Panc1 (cell line): ENCODE measurements around the gene DCST1. TPM values are rescaled to one million over a fixed set of nuclear protein-coding genes. Genes with fewer than 3 reads are reported as not detected.

Source experiments
- ATAC-seq: fragments of 200-7000 bp; cut with Tn5 transposase; 2 replicates; pipeline ENCODE4 v1.9.1; 2020; ENCODE audit warnings: mild to moderate bottlenecking, moderate library complexity
- BruUV-seq: library from RNA; stranded (reverse); fragments of 400-500 nt; replicated peaks from 2 replicates; lab custom pipeline; 2021; lab: Mats Ljungman, UMichigan
- CTCF ChIA-PET: fragments of 300-600 bp; sonication (Branson Sonifier 250); formaldehyde crosslinking; loops from one replicate; lab custom pipeline; 2022; ENCODE audit warnings: antibody characterized with exemption; lab: Charles Lee
- POLR2A ChIA-PET: fragments of 300-600 bp; sonication (Branson Sonifier 250); formaldehyde crosslinking; loops from one replicate; lab custom pipeline; 2022; ENCODE audit warnings: antibody characterized with exemption; lab: Charles Lee
- DNase-seq: peaks from one replicate; pipeline ENCODE4 v3.0.0-alpha.2; 2010; ENCODE audit warnings: low read depth, low spot score
- H3K27ac ChIP-seq: 2 replicates; pipeline ENCODE4 v1.5.1; 2011; ENCODE audit warnings: mild to moderate bottlenecking, low read length, inconsistent platforms
- H3K27me3 ChIP-seq: fragments of 200-500 bp; sonication (Bioruptor generic); 2 replicates; pipeline ENCODE4 v1.6.0; 2014; ENCODE audit warnings: low read length, inconsistent platforms; ENCODE audit not compliant: control insufficient read depth, insufficient read depth
- H3K36me3 ChIP-seq: fragments of 200-500 bp; sonication (Bioruptor generic); 2 replicates; pipeline ENCODE4 v1.5.1; 2014; ENCODE audit warnings: inconsistent platforms, mild to moderate bottlenecking, low read length, moderate library complexity; ENCODE audit not compliant: control insufficient read depth, insufficient read depth
- H3K4me1 ChIP-seq: 2 replicates; pipeline ENCODE4 v1.5.1; 2011; ENCODE audit warnings: inconsistent platforms, mild to moderate bottlenecking, low read length, moderate library complexity; ENCODE audit not compliant: control insufficient read depth, insufficient read depth
- H3K4me3 ChIP-seq, 2 experiments: 2 replicates each; pipeline ENCODE4 v1.5.1; 2011 to 2012; ENCODE audit warnings: low read depth in 2 of 2, low read length in 2 of 2, mild to moderate bottlenecking in 2 of 2, inconsistent platforms in 1 of 2, moderate library complexity in 1 of 2
- H3K9me3 ChIP-seq: fragments of 200-500 bp; sonication (Bioruptor generic); 2 replicates; pipeline ENCODE4 v1.5.1; 2014; ENCODE audit warnings: low read depth, mild to moderate bottlenecking, inconsistent platforms, low read length, moderate library complexity; ENCODE audit not compliant: control insufficient read depth, insufficient read depth
- POLR2AphosphoS5 ChIP-seq: IDR thresholded peaks from 2 replicates; pipeline ENCODE4 v1.6.1; 2012; ENCODE audit warnings: mild to moderate bottlenecking, low read depth, low read length, moderate library complexity
- SIN3A ChIP-seq: IDR thresholded peaks from 2 replicates; pipeline ENCODE4 v1.6.1; 2012; ENCODE audit warnings: low read depth, mild to moderate bottlenecking, low read length, moderate library complexity, borderline replicate concordance; ENCODE audit not compliant: insufficient read depth
- TCF7L2 ChIP-seq: IDR thresholded peaks from 2 replicates; pipeline ENCODE4 v1.6.1; 2011; ENCODE audit warnings: mild to moderate bottlenecking, low read depth, low read length, inconsistent platforms
- in situ Hi-C: cut with HindIII; loops from 2 replicates; pipeline ENCODE4 v1.10.0; 2016; ENCODE audit warnings: low sequenced_read_pairs, low pct_unique_long_range_greater_than_20kb
- intact Hi-C: fragments of 100-400 bp; cut with micrococcal nuclease; formaldehyde crosslinking; loops from one replicate; pipeline ENCODE4 v1.10.0; 2022; ENCODE audit not compliant: unreplicated experiment
- total RNA-seq: library from RNA; stranded (reverse); gene quantifications from one replicate; pipeline ENCODE4 v1.2.1, GENCODE V29; 2021; ENCODE audit not compliant: unreplicated experiment
- TF ChIP-seq, protein P1 (sequence below), 2 experiments: IDR thresholded peaks; 2 replicates each; pipeline ENCODE4 v1.6.1; 2011 to 2012; ENCODE audit warnings: low read depth in 2 of 2, control low read depth in 1 of 2, low read length in 1 of 2, mild to moderate bottlenecking in 1 of 2, moderate library complexity in 1 of 2; ENCODE audit not compliant: insufficient read depth in 1 of 2
- TF ChIP-seq, protein P2 (sequence below): fragments of 450-650 bp; IDR thresholded peaks from 2 replicates; pipeline ENCODE4 v1.5.1; 2017; ENCODE audit warnings: mild to moderate bottlenecking

DCST1 gene
- total RNA-seq, 1 experiment from 2014 or later, result not detected

DNA sequence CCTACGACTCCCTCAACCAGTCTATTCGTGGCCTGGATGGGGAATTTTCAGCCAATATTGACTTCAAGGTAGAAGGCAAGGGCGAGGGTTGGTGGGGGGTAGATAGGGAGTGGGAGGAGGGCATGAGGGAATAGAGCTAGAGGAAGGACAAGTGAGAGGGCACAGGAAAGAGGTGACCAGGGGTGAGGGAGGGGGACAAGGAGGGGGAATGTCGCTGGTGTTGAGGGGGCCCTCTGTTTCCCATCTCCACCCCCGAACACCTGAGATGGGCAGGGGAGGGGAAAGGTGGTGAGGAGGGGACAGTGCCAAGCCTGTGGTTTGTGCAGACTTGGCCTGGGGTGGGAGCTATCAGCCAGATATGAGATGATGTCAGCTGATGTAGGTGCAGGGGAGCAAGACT, 9.2 kb downstream of the DCST1 start:
- no peaks in the 10 kb centered on the region for H3K9me3 ChIP-seq
- H3K27me3 ChIP-seq, result no peaks in the 10 kb centered on the region
- ATAC-seq (no peak), DNase-seq (no peak)
- no peaks in the 10 kb centered on the region for H3K36me3 ChIP-seq
- in situ Hi-C loops (no loop called here), intact Hi-C loops (no loop called here)
- no TSS peak for BruUV-seq
- H3K4me3 ChIP-seq, result no peak overlapping the region
- TF ChIP-seq, protein P1, sequence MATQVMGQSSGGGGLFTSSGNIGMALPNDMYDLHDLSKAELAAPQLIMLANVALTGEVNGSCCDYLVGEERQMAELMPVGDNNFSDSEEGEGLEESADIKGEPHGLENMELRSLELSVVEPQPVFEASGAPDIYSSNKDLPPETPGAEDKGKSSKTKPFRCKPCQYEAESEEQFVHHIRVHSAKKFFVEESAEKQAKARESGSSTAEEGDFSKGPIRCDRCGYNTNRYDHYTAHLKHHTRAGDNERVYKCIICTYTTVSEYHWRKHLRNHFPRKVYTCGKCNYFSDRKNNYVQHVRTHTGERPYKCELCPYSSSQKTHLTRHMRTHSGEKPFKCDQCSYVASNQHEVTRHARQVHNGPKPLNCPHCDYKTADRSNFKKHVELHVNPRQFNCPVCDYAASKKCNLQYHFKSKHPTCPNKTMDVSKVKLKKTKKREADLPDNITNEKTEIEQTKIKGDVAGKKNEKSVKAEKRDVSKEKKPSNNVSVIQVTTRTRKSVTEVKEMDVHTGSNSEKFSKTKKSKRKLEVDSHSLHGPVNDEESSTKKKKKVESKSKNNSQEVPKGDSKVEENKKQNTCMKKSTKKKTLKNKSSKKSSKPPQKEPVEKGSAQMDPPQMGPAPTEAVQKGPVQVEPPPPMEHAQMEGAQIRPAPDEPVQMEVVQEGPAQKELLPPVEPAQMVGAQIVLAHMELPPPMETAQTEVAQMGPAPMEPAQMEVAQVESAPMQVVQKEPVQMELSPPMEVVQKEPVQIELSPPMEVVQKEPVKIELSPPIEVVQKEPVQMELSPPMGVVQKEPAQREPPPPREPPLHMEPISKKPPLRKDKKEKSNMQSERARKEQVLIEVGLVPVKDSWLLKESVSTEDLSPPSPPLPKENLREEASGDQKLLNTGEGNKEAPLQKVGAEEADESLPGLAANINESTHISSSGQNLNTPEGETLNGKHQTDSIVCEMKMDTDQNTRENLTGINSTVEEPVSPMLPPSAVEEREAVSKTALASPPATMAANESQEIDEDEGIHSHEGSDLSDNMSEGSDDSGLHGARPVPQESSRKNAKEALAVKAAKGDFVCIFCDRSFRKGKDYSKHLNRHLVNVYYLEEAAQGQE (IDR thresholded peaks at IDR 0.05; ENCODE audit: insufficient read depth in 1 of 2, low read depth in 2 of 2, low read length in 1 of 2), result no peak
- TF ChIP-seq SIN3A, result no peak
- TF ChIP-seq, protein P2, sequence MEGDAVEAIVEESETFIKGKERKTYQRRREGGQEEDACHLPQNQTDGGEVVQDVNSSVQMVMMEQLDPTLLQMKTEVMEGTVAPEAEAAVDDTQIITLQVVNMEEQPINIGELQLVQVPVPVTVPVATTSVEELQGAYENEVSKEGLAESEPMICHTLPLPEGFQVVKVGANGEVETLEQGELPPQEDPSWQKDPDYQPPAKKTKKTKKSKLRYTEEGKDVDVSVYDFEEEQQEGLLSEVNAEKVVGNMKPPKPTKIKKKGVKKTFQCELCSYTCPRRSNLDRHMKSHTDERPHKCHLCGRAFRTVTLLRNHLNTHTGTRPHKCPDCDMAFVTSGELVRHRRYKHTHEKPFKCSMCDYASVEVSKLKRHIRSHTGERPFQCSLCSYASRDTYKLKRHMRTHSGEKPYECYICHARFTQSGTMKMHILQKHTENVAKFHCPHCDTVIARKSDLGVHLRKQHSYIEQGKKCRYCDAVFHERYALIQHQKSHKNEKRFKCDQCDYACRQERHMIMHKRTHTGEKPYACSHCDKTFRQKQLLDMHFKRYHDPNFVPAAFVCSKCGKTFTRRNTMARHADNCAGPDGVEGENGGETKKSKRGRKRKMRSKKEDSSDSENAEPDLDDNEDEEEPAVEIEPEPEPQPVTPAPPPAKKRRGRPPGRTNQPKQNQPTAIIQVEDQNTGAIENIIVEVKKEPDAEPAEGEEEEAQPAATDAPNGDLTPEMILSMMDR, result no peak
- no peak for TF ChIP-seq TCF7L2
- no peak for TF ChIP-seq POLR2AphosphoS5
- no peaks in the 10 kb centered on the region for H3K4me1 ChIP-seq
- ChIA-PET POLR2A (interaction anchor here (0.5 kb wide), 1 partner anchor 539 kb away, joined by 4 read pairs; no protein-coding TSS in a partner anchor), CTCF (interaction anchor here (0.8 kb wide), 1 partner anchor 42 kb away, joined by 5 read pairs; no protein-coding TSS in a partner anchor)
- no peak overlapping the region for H3K27ac ChIP-seq

DNA sequence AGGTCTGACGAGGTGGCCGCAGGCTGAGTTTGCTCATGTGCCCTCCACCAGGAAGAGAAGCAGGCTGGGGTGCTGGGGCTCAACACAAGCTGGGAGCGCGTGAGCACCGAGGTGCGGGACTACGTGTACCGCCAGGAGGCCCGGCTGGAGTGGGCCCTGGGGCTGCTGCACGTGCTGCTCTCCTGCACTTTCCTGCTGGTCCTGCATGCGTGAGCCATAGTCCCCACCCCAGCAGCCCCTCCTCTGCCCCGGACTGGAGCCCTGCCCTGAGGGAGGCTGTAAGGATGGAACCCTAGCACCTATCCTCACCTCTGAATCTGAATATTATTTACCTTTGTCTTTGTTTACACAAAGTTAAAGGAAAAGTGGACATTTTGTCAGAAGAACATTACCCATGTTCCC, 9.7 kb downstream of the DCST1 start:
- in situ Hi-C loops (no loop called here), intact Hi-C loops (no loop called here)
- Histone ChIP-seq H3K4me1 (no peaks in the 10 kb centered on the region), H3K36me3 (no peaks in the 10 kb centered on the region), H3K4me3 (no peak overlapping the region), H3K27me3 (no peaks in the 10 kb centered on the region), H3K27ac (no peak overlapping the region), H3K9me3 (no peaks in the 10 kb centered on the region)
- no peak for DNase-seq
- TF ChIP-seq TCF7L2, result no peak
- no peak for TF ChIP-seq SIN3A
- TF ChIP-seq, protein P1 (IDR thresholded peaks at IDR 0.05; ENCODE audit: insufficient read depth in 1 of 2, low read depth in 2 of 2, low read length in 1 of 2), result no peak
- TF ChIP-seq, protein P2, result no peak
- no peak for TF ChIP-seq POLR2AphosphoS5
- POLR2A ChIA-PET, result interaction anchor here (0.6 kb wide), 1 partner anchor 41 kb away, joined by 3 read pairs; the partner anchor contains the start of gene ZBTB7B
- CTCF ChIA-PET, result interaction anchor here (0.6 to 0.8 kb wide), 2 partner anchors 42 to 462 kb away, joined by 3 to 5 read pairs; no protein-coding TSS in a partner anchor
- no TSS peak for BruUV-seq
- ATAC-seq, result no peak
